ENCODE results near the gene TSPAN4.
A peak's percentile ranks its signal among the peaks of the same experiment; 100 is the strongest.

TSPAN4 gene

GRCh38 chr11:842370-843002, at the start of gene TSPAN4, which contains the start of gene POLR2L:
TSS of gene TSPAN4 (plus strand) at chr11:842852. CDS start at chr11:850305, 7,453 bp downstream.
TSS of gene POLR2L (minus strand) at chr11:842529. CDS start at chr11:842508, 21 bp downstream.
- peaks cover 16% of the 10 kb centered on the region for H3K4me1 Mint-ChIP-seq
- H3K36me3 Mint-ChIP-seq = no peaks in the 10 kb centered on the region
- H3K9me3 Mint-ChIP-seq = no peaks in the 10 kb centered on the region
- H3K27ac Mint-ChIP-seq = peak within 1 kb of the TSS; percentile 84
- no peaks in the 10 kb centered on the region for H3K27me3 Mint-ChIP-seq
- H3K4me3 Mint-ChIP-seq = peak within 1 kb of the TSS; percentile 88

GRCh38 chr11:792873-793272, 49.8 kb upstream of the TSPAN4 start:
- Mint-ChIP-seq H3K27ac (no peak overlapping the region), H3K36me3 (no peaks in the 10 kb centered on the region), H3K4me3 (peak overlapping the region; percentile 15), H3K27me3 (no peaks in the 10 kb centered on the region), H3K9me3 (no peaks in the 10 kb centered on the region), H3K4me1 (peaks cover 7% of the 10 kb centered on the region)

GRCh38 chr11:793556-793955, 49.1 kb upstream of the TSPAN4 start:
- peak overlapping the region; percentile 15 for H3K4me3 Mint-ChIP-seq
- no peaks in the 10 kb centered on the region for H3K9me3 Mint-ChIP-seq
- H3K27me3 Mint-ChIP-seq = no peaks in the 10 kb centered on the region
- no peaks in the 10 kb centered on the region for H3K36me3 Mint-ChIP-seq
- H3K4me1 Mint-ChIP-seq = peaks cover 7% of the 10 kb centered on the region
- no peak overlapping the region for H3K27ac Mint-ChIP-seq

GRCh38 chr11:794013-794765, 48.5 kb upstream of the TSPAN4 start:
- Mint-ChIP-seq H3K27me3 (no peaks in the 10 kb centered on the region), H3K4me3 (peak overlapping the region; percentile 90)

GRCh38 chr11:794766-795633, 47.7 kb upstream of the TSPAN4 start:
- Mint-ChIP-seq H3K27ac (no peak overlapping the region), H3K36me3 (no peaks in the 10 kb centered on the region), H3K9me3 (no peaks in the 10 kb centered on the region), H3K4me3 (peak overlapping the region; percentile 90), H3K27me3 (no peaks in the 10 kb centered on the region), H3K4me1 (peaks cover 7% of the 10 kb centered on the region)

More at GRCh38 chr11:794013-794765, 48.5 kb upstream of the TSPAN4 start:
- no peak overlapping the region for H3K27ac Mint-ChIP-seq
- H3K4me1 Mint-ChIP-seq = peaks cover 7% of the 10 kb centered on the region
- H3K9me3 Mint-ChIP-seq = no peaks in the 10 kb centered on the region
- H3K36me3 Mint-ChIP-seq = no peaks in the 10 kb centered on the region

- peak overlapping the region; percentile 68 for H3K27ac Mint-ChIP-seq
- H3K9me3 Mint-ChIP-seq = no peaks in the 10 kb centered on the region
- no peaks in the 10 kb centered on the region for H3K36me3 Mint-ChIP-seq
- no peaks in the 10 kb centered on the region for H3K27me3 Mint-ChIP-seq
- peak overlapping the region; percentile 90 for H3K4me3 Mint-ChIP-seq
- H3K4me1 Mint-ChIP-seq = peaks cover 7% of the 10 kb centered on the region
Observed at GRCh38 chr11:795634-796564, 46.8 kb upstream of the TSPAN4 start.

- Mint-ChIP-seq H3K4me3 (peak overlapping the region; percentile 90), H3K27ac (peak overlapping the region; percentile 68), H3K4me1 (peaks cover 7% of the 10 kb centered on the region), H3K9me3 (no peaks in the 10 kb centered on the region), H3K36me3 (no peaks in the 10 kb centered on the region), H3K27me3 (no peaks in the 10 kb centered on the region)
Observed at GRCh38 chr11:796565-797295, 45.9 kb upstream of the TSPAN4 start.

- peaks cover 7% of the 10 kb centered on the region for H3K4me1 Mint-ChIP-seq
- no peaks in the 10 kb centered on the region for H3K27me3 Mint-ChIP-seq
- H3K27ac Mint-ChIP-seq = peak overlapping the region; percentile 81
- H3K36me3 Mint-ChIP-seq = no peaks in the 10 kb centered on the region
- H3K9me3 Mint-ChIP-seq = no peaks in the 10 kb centered on the region
- peak overlapping the region; percentile 90 for H3K4me3 Mint-ChIP-seq
Observed at GRCh38 chr11:797296-798092, 45.2 kb upstream of the TSPAN4 start.

GRCh38 chr11:798093-798713, 44.4 kb upstream of the TSPAN4 start, which contains the start of gene SLC25A22:
TSS of gene SLC25A22 (minus strand) at chr11:798281. CDS start at chr11:795006, 3,275 bp downstream.
- peaks cover 7% of the 10 kb centered on the region for H3K4me1 Mint-ChIP-seq

GRCh38 chr11:799641-800316, 42.9 kb upstream of the TSPAN4 start:
- Mint-ChIP-seq H3K27ac (no peak overlapping the region), H3K36me3 (no peaks in the 10 kb centered on the region), H3K4me1 (peaks cover 11% of the 10 kb centered on the region), H3K9me3 (no peaks in the 10 kb centered on the region), H3K4me3 (no peak overlapping the region), H3K27me3 (no peaks in the 10 kb centered on the region)

More at GRCh38 chr11:798093-798713, 44.4 kb upstream of the TSPAN4 start, which contains the start of gene SLC25A22:
- no peaks in the 10 kb centered on the region for H3K9me3 Mint-ChIP-seq
- peak within 1 kb of the TSS; percentile 90 for H3K4me3 Mint-ChIP-seq
- H3K36me3 Mint-ChIP-seq = no peaks in the 10 kb centered on the region
- H3K27ac Mint-ChIP-seq = peak within 1 kb of the TSS; percentile 81
- H3K27me3 Mint-ChIP-seq = no peaks in the 10 kb centered on the region

GRCh38 chr11:800473-800872, 42.2 kb upstream of the TSPAN4 start:
- H3K27ac Mint-ChIP-seq = no peak overlapping the region
- H3K4me3 Mint-ChIP-seq = no peak overlapping the region
- H3K9me3 Mint-ChIP-seq = no peaks in the 10 kb centered on the region
- H3K36me3 Mint-ChIP-seq = no peaks in the 10 kb centered on the region
- H3K4me1 Mint-ChIP-seq = peaks cover 11% of the 10 kb centered on the region
- no peaks in the 10 kb centered on the region for H3K27me3 Mint-ChIP-seq

GRCh38 chr11:801097-801780, 41.4 kb upstream of the TSPAN4 start:
- Mint-ChIP-seq H3K9me3 (no peaks in the 10 kb centered on the region), H3K4me1 (peaks cover 7% of the 10 kb centered on the region), H3K36me3 (no peaks in the 10 kb centered on the region), H3K27me3 (no peaks in the 10 kb centered on the region), H3K27ac (no peak overlapping the region), H3K4me3 (no peak overlapping the region)

Measured in activated naive CD4-positive, alpha-beta T cell treated with anti-CD3 and anti-CD28 coated beads, Interleukin-2, amount 50 U/mL, for 24 hours (primary cell).